ENCODE results near the gene TPTE2.
"Not testable (repeated sequence)": the region's sequence is repeated elsewhere in the genome, so short reads cannot be mapped to it uniquely, and the experiment has no call there.

TPTE2 gene

GRCh38 chr13:19561127-19561582 lies at the start of gene TPTE2:
TSS of gene TPTE2 (minus strand) at chr13:19561532. CDS start at chr13:19503234, 58,298 bp downstream.
- not testable (repeated sequence) for DNase-seq (ENCODE audit: low read depth in 2 of 2)

DNA sequence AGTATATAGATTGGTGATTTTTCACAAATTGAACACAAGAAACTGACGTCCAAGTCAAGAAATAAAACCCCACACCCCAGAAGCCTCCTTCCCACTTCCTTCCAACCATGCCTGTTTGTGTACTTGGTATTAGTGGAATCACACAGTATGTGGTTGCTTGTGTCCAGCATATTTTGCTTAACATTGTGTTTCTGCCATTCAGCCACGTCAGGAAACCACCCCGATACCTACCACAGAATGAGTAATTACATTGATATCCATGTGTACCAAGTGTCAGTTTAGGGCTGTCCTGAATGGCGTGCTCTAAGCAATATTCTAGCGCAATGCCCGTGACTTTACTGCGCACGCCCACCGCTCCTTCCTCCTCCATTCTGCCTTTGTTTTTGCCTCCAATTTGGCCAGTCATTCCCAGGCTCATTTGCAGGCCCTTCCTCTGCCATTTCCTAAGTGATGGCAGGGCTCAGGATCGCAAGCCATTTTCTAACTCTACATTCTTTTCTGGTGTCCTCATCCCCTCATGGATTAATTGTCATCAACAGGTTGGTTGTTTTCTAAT lies 46.3 kb upstream of the TPTE2 start:
- no peak for DNase-seq (ENCODE audit: low read depth in 2 of 2)

GRCh38 chr13:19606737-19607136 lies 45.4 kb upstream of the TPTE2 start:
- DNase-seq (ENCODE audit: low read depth in 2 of 2): no peak

DNA sequence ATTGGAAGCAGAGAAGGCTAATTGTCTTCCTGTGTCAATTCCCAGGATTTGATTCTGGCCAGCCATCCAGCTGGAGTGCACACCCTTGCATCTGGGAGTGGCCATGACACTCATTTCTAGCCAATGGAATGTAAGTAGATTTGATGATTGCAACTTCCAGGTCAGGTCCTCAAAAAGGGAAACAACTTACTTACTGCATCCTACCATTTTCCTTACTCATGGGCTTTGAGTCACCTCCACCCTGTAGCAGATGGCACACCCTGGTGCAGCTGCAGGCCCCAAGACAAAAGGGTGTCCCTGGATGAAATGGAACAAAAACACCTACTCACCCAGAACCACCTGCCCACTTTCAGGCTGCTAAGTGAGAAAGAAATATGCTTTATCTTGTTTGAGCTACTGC lies 44.8 kb upstream of the TPTE2 start:
- DNase-seq (ENCODE audit: low read depth in 2 of 2): no peak

DNA sequence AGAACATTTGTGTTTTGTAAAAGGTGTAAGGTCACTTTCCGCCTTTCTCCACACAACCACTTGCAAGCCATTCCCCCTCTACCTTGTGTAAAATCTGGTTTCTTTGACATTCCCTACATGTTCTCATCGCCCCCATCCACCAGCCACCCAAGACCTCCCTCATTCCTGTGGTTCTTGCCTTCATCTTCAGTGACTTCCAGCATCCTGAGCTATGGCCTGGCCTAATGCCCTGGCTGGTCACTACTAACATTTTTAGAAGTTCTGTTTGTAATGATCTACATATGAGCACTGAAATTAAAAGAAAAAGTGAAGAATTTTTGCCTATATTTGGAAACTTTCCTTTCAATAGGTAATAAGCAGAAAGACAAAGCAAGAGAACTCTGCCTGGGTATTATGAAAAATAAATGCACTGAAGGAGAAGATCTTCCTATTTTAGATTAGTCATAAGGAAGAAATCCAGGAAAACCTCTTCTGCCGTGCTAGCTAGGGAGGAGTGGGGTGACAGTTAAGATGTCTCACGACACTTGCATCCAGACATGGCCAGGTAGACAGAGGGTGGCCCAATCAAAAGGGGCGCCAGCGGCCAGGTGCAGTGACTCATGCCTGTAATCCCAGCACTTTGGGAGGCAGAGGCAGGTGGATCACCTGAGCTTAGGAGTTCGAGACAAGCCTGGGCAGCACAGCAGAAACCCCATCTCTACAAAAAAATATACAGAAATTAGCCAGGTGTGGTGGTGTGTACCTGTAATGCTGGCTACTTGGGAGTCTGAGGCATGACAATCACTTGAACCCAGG lies 44.0 kb upstream of the TPTE2 start:
- no peak for DNase-seq (ENCODE audit: low read depth in 2 of 2)

DNA sequence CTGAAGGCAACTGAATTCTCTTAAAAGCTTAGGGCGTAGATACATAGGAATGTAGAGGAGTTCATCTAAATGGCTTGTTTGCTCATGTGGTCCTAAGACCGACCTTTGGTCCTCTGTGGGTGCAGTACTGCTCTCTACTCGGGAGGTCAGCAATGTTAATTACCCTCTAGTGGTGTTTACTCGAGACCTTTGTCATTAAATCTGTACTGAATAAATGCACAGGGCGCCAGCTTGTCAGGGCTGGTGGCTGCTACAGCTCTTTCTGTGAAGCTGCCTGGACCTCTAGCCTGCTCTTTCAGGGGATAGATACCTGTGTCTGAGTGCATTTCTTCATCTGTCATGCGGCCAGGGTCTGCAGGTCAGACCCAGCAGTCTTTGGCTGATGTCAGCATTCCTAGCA lies 43.0 kb upstream of the TPTE2 start:
- no peak for DNase-seq (ENCODE audit: low read depth in 2 of 2)

DNA sequence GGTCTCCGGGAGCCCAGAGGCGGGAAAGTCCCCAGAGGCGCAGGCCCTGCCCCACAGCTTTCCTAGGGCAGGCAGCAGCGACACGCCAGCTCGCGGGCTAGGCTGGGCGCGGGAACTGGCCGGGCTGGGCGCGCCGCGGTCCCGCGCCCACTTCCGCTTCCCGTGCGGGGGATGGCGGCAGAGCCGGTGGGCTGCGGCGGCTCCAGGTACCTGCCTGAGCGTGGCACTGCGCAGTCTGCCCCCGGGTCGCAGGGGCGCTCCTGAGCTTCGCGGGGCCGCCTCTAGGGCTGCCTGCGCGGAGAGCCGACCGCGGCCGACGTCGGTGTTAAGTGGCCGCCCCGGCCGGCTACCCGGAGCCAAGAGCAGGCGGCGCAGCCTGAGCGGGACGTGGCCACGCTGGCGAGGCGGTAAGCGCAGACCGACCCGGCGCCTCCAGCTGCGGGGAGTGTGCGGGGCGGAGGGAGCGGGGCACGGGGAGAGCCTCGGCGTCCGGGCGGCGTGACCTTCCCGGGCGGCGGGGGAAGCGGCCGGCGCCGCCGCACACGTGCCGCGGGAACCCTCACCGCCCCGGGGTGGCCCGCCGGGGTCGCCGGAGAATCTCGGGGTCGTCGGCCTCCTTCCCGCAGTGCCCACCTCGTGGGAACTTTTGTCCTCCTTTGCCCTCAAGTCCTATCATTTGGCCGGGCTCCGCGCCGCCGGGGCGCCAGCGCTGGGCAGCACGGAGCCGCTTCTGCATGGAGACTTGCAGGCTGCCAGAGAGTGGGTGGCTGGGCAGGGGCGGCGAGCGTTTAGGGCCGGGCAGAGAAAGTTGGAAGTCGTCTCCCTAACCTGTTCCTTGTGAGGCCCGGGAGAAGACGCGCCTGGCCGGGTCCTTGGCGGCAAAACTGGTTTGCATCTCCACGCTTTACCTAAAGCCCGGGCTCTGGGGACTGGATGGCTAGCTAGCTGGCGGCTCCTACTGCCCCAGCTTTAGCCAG lies 40.7 kb upstream of the TPTE2 start:
- peak; percentile 32 to 44 for DNase-seq (ENCODE audit: low read depth in 2 of 2)

GRCh38 chr13:19597523-19597922 lies 36.2 kb upstream of the TPTE2 start:
- DNase-seq (ENCODE audit: low read depth in 2 of 2): no peak

DNA sequence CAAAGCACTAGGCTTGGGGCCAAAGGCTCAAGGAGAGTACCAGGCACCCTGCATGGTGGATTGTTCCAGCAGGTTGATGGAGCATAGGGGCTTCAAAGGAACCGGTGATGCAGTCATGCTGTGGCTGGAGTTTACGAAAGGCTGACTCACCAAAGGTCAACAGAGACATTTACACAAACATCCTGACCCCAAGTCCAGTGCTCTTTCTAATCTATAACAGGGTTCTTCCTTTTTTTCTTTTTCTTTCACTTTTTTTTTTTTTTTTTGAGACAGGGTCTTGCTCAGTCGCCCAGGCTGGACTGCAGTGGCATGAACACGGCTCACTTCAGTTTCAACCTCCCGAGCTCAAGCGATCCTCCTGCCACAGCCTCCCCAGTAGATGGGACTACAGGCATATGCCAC lies 35.6 kb upstream of the TPTE2 start:
- no peak for DNase-seq (ENCODE audit: low read depth in 2 of 2)

GRCh38 chr13:19596086-19596485 lies 34.8 kb upstream of the TPTE2 start:
- DNase-seq (ENCODE audit: low read depth in 2 of 2): no peak

DNA sequence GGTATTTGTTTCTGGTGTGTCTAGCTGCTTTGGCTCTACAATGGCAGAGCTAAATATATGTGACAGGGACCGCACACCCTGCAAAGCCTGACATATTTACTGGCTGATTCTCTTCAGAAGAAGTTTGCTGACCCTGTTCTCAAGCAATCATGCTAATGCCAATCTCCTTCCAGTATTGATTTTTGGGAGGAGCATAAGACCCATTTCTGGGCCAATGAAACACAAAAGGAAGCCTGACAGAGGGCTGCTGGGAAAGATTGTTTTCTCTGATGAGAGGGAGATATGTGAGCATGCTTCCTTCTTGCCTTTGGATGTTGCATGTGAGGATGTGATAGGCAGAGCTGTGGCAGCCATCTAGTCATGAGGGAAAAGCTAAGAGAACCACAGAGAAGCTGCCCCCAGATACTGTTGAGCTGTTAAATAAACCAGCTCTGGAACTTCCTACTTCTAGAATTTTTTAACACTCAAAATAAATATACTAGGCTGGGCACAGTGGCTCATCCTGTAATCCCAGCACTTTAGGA lies 31.4 kb upstream of the TPTE2 start:
- DNase-seq (ENCODE audit: low read depth in 2 of 2): no peak

DNA sequence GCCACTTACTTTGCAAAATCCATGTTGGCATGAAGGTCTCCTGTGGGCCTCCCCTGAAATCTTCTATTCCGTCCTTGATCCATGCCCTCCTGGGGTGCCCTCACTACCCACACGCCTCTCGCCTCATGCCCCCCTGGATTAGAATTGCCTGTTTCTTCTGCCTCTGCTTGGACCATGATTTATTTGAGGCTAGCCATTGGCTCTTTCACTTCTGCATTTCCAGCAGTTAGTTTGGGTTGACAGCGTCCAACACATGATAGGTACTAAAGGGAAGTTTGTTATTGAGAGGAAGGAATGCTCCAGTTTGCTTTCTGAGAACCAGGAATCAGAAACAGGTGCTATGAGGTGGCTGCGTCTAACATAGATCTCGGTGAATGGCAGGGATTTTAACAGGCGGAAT lies 30.5 kb upstream of the TPTE2 start:
- DNase-seq (ENCODE audit: low read depth in 2 of 2): no peak

DNA sequence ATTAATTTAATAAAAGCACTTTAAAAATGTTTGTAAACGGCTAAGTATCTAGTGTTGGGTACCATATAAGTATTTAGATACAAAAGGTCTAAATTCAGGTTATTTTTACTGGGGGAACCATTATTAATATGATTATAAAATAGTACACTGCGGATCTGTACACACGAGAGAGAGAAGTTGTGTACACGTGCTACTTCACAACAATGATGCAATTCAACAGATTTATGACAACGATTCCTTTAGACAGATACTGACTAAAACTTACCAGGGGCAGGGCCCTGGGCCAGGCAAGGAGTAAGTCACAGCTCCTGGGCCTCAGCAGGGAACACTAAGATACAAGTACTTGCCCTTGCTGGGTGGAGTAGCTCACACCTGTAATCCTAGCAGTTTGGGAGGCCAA lies 29.1 kb upstream of the TPTE2 start:
- DNase-seq (ENCODE audit: low read depth in 2 of 2): no peak

- DNase-seq (ENCODE audit: low read depth in 2 of 2): no peak
These were observed 28.0 kb upstream of the TPTE2 start for GRCh38 chr13:19589312-19589711.

- no peak for DNase-seq (ENCODE audit: low read depth in 2 of 2)
These were observed 26.4 kb upstream of the TPTE2 start for GRCh38 chr13:19587635-19588300.

- DNase-seq (ENCODE audit: low read depth in 2 of 2): peak; percentile 64 to 68
These were observed 25.7 kb upstream of the TPTE2 start for GRCh38 chr13:19586904-19587634.

DNA sequence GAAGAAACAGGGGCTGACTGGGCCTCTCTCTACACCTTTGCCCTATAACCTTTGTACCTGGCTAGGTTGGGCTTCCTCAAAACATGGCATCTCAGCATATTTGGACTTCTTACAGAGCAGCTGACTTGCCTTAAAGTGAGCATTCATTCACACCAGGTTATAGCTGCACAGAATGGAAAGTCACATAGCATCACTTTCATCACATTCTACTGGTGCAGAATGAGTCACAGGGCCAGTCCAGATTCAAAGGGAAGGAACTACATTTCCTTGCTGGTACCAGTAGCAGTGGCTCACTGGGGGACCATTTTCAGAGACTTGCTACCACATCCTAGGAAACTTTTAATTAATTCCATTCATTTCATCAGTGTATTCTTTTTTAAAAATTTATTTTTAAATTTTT lies 20.3 kb upstream of the TPTE2 start:
- no peak for DNase-seq (ENCODE audit: low read depth in 2 of 2)

- DNase-seq (ENCODE audit: low read depth in 2 of 2): no peak
These were observed 13.9 kb upstream of the TPTE2 start for GRCh38 chr13:19575230-19575629.

DNA sequence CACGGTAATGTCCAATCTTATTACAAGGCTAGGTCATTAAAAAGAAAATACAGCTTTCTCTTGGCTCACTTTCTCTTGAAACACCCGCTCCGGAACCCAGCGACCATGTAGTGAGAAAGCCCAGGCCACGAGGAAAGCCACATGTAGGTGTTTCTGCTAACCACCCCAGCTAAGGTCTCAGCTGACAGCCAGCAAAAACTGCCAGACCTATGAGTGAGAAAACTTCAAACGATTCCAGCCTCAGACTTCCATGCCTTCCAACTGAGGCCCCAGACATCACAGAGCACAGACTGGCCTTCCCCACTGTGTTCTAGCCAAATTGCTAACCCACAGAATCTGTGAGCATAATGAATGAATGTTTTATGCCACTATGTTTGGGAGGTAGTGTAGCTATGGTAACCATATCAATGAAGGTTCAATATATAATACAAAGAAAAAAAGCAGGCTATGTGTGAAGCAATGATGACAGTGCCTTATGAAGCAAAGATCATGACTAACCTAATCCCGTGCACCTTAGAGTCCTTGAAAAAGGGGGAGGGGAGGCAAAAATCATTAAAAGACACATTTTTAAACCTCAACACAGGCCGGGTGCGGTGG lies 11.9 kb upstream of the TPTE2 start:
- DNase-seq (ENCODE audit: low read depth in 2 of 2): no peak

GRCh38 chr13:19572280-19572679 lies 10.9 kb upstream of the TPTE2 start:
- no peak for DNase-seq (ENCODE audit: low read depth in 2 of 2)

All from stimulated activated CD8-positive, alpha-beta memory T cell treated with anti-CD3 and anti-CD28 coated beads, Interleukin-2, amount 100 ng/mL, for 48 hours (primary cell).